Iris pigment epithelial cell (primary cell): ENCODE data around the gene SYCP2.

Experiments used
- DNase-seq: peaks from one replicate; pipeline ENCODE4 v3.0.0-alpha.2; 2011; ENCODE audit warnings: low read depth

The SYCP2 gene

DNA sequence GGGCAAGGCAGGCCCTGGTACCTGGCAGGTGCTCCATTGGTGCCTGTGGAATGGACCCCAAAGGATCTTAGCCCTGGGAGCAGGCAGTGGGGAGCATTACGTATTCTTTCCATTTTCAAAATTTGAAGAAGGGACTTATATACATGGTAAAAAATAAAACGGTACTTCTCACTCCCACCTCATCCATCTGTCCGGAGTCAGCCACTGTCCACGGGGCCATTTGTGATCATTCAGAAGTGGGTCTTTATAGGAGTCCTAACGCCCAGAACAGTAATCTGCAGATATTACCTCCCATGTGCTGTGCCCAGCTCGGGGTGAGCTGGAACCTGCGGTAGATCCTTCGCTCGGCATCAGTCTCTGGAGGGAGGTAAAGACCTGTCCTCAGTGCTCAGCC is 110.4 kb downstream of the SYCP2 start:
- no peak for DNase-seq

DNA sequence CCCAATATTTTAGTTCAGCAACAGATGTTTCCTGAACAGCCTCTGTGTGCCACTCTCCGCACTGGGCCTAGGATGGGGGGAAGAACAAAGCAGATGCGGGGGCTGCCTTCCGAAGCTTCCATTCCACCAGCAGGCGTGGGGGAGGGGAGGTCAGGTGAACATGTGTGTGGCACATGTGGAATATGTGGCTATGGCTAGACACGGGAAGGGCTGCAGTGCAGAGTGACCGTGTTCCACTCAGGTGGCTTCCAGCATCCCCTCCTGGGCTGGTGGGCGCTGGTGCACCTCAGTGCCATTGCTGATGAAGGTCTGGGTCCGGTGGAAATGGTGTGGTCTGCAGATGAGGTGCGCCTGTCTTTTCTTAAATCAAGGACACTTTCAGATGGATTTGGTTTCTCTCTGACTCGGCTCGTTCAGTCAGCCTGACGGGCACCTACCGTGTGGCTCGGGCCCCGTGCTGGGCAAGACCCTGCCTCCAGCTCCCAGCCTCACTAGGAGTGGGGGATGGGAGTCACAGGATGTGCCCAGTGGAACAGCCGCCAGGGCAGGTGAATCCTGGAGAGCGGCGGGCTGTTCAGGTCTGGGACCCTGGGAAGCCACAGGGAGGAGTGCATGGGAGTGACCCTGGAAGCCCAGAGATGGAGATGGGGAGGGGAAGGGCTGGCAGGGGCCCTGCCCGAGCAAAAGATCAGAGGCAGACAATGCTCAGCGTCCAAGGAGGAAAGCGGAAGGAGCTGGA is 111.0 kb downstream of the SYCP2 start:
- DNase-seq, result no peak

DNA sequence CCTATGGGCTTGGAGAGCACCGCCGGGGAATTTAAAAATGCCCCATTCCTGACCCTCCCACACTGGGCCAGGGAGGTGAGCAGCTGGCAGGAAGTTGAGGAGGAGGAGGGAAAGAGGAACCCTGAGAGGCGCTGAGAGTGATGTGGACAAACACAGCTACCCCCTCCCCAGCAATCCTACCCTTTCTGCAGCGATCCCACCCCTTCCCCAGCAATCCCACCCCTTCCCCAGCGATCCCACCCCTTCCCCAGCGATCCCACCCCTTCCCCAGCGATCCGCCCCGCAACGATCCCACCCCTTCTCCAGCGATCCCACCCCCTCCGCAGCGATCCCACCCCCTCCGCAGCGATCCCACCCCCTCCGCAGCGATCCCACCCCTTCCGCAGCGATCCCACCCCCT is 111.6 kb downstream of the SYCP2 start:
- DNase-seq, result no peak

DNA sequence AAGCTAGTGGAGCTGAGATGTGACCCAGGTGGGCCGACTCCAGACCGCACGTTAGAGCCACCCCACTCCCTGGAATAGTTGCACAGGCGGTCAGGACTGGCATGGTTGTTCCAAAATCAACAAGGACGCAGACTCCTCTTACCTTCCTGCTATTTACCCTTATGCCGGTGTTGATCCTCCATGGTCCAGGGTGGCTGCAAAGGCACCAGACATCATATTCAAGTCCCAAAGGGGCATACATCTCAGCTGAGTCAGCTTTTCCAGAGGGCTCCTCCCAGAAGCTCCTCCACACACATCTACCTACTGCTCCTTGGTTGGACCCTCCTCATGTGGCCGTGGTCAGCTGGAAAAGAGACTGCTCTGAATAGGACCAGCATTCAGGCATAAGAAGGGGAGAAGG is 112.2 kb downstream of the SYCP2 start:
- no peak for DNase-seq

DNA sequence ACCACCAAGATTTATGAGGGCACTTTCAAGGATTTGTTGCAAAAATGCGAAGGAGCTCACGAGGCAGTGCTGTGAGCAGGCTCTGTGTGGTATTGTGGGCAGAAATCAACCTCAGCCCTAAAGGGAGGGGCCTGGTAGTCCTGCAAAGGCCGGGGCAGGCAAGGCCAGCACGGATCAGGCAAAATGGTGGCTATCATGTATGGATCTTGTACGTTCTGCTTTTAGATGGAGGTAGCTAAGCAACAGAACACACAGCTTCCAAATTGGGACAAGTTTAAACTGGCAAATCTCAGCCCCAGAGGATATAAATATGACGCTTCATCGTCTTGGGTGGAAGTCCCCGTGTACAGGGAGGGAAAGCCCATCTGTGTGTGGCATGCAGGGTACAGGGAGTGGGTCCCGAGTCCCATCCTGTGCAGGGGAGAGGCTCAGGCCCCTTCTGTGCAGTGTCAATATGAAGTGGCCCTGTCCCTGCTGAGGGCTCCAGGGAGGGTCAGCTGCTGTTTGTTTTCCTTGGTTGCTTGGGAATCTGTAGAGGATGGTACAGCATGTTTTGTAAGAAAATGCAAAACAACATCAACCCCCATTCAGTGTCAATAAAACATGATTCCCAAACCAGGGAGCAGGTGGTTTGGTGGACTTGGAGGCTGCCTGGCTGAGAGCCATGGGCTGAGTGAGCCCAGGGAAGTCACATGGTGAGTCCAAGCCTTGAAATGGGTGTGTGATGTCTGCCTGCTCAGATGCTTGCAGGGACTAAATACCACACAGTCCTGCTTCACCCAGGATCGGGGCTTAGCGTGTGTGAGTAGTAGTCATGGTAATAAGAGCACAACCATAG is 113.0 kb downstream of the SYCP2 start:
- no peak for DNase-seq

DNA sequence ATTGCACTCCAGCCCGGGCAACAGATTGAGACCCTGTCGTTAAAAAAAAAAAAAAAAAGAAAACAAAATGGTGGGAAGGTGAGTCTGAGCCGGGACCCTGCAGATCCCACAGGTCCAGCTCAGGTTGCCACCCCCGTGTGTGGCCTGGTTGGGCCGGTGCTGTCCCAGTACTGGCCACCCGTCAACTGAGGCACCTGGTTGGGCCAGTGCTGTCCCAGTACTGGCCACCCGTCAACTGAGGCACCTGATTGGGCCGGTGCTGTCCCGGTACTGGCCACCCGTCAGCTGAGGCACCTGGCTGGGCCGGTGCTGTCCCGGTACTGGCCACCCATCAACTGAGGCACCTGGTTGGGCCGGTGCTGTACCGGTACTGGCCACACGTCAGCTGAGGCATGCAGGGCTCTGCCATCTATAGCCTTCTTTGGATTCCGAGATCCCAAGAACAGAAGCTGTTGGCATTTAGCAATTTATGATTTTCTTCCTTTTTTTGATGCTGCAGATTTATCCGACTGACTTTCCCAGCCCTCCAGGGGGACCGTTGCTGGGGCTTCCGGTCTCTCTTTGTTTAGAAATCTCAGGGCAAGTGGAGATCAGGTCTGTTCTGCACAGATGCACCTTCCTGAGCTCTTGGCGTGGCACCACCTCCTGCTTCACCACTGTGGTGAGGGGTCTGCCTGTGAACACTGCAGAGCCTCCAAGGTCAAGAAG is 113.8 kb downstream of the SYCP2 start:
- no peak for DNase-seq

DNA sequence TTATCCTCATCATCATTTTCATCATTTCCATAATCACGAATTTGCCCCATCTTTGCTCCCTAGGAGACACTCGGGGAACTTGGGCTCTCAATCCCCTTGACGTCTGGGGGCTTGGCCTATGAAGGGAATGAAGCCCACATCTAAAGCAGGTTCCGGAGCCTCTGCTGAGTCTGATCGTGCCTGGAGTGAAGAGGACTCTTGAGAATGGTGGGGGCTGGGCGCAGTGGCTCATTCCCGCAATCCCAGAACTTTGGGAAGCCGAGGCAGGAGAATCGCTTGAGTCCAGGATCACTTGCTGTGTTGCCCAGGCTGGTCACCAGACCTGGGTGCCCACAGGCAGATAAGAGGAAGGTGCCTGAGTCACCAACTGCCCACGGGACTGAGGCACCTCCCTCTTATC is 114.5 kb downstream of the SYCP2 start:
- no peak for DNase-seq

DNA sequence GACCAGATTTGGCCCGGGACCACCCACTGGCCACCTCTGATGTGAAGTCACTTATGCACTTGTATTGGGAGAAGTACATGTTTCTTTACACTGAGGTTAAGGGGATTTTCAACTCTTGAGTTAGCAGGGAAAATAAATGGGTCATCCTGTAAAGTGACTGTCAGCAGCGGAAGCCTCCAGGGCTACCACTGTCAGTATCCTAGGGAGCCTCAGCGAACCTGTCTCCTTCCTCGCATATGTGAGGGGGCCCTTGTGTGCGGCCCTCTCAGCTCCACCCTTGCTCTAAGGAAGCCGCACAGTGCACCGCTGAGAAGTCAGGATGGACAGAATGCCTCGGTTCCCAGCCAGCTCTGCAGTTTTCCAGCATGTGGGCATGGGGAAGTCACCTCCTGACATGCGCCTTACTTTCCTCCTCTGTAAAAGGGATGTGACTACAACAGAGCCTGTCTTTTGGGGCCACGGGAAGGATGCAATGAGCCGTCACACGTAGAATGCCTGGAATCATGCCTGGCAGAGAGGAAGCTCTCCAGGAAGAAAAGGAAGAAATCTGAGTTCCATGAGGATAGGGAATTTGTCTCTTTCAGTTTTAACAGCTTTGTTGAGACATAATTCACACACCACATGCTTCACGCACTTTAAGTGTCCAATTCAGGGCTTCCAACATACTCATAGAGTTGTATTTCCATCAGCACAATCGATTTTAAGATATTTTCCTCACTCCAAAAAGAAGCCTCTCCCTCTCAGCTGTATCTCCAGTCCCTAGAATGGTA is 115.4 kb downstream of the SYCP2 start:
- DNase-seq, result no peak

DNA sequence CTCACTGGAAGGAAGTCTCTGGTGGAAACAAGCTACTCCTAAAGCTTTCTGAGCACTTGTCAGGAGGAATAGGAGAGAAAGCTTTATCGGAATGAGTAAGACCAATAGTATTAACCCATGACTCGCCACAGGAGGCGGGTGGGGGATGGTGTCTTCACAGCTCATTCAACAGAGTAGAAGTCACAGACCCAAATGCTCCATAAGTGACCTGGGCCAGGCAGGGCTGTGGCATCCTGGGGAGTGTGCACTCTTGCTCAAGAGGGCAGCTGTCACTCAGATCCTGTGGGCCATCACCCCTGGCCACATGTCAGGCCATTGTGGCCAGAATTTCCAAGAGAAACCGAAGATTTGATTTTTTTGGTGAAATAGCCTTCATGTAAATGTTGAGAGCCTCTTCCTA is 116.0 kb downstream of the SYCP2 start:
- DNase-seq, result no peak

DNA sequence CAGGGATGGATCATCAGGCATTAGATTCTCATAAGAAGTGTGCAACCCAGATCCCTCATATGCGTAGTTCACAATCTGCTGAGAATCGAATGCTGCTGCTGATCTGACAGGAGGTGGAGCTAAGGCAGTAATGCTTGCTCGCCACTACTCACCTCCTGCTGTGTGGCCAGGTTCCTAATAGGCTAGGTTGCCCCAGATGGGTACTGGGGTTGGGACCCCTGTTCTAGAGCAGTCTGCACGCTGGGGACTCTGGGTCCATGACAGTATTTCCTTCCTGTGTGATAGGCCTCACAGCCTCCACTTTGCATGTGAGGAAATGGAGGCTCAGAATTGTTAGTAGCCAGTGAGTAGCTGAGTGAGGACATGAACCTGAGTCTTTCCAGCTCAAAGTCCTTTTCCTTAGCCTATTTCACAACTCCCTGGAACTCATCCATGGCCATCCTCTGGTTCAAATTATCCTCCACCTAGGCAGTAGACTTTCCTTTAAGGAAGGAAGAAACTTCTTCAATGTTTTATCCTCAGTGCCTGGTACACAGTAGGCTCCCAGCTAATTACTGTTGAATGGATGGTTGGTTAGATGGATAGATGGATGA is 117.2 kb downstream of the SYCP2 start:
- DNase-seq, result no peak

DNA sequence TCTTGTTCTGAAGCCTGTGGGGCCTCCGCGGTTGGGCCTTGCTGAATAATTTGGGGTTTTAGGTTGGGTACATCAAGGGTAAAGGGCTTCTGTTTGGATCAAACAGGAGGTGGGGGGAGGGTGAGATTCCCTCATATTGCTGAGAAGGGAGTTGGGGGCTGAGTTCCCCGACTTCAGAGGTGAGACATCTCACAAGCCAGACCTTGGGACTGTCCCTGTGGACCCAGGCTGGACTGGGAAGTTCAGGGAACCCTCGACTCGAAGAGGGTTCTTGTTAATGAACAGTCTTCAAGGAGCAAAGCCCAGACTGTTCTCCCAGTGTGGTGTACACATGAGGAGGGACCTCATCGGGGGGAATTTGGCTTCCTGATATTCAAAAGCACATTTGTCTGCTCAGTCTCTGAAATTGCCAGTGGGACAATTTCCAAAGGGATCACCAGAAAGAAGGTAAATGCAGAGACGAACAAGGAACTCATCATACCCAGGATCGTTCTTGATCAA is 118.5 kb downstream of the SYCP2 start:
- DNase-seq, result no peak

DNA sequence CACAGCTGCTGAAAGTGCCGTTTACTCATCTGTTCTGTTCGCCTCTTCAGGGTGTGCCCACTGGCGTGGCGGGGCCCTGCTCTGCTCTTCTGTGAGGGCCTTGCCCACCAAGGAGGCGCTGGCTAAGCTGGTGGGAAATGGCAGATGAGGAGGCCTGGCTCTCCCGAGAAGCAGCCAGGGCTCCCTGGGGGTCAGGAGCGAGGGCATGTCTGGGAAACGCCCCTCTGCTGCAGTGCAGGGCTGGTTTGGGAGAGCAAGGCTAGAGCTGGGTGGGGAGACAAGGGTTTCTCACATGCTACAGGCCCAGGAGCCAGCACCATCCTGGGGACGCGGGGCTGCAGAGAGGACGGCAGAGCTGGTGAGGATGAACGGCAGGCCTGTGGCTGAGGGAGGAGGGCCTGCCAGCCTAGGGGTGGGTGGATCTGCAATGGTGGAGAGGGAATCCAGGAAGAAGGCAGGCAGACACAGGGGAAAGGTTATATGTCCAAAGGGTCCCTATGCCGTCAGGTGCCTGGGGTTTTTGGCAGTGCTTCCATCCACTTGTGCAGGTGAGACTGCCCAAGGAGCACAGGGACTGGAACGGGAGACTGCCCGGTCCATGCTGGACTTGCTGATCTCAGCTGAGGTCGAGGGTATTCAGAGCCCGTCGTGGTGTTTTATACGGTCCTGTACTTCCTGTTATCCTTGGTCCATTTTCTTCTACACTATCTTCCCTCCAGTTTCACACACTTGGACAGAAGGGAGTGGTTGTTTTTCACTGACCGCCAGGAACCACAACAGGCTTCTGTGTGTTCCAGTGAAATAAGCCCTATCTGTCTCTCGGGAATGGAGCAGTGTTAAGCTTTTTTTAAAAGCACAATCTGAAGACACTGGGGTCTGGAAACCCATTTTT is 119.2 kb downstream of the SYCP2 start:
- no peak for DNase-seq
